SK-N-SH (cell line): ENCODE measurements around the gene APP.

Experiments used
- CTCF ChIP-seq: fragments of 200-600 bp; sonication (generic); IDR thresholded peaks from 2 replicates; pipeline ENCODE4 v1.6.1; 2017; ENCODE audit warnings: antibody characterized with exemption, mild to moderate bottlenecking, moderate library complexity
- EP300 ChIP-seq, 2 experiments: IDR thresholded peaks; 2 replicates each; pipeline versions ENCODE4 v1.4.0 to v1.6.1; 2012; ENCODE audit warnings: borderline replicate concordance in 1 of 2, low read depth in 1 of 2, low read length in 1 of 2
- EZH2phosphoT487 ChIP-seq: fragments of 200-600 bp; sonication (generic); IDR thresholded peaks from 2 replicates; pipeline ENCODE4 v1.6.1; 2017; ENCODE audit warnings: low read depth, mixed run types, mild to moderate bottlenecking, antibody characterized with exemption, moderate library complexity, borderline replicate concordance
- FOXM1 ChIP-seq: IDR thresholded peaks from 2 replicates; pipeline ENCODE4 v1.4.0; 2012; ENCODE audit warnings: low read depth, mild to moderate bottlenecking
- GABPA ChIP-seq: IDR thresholded peaks from 2 replicates; pipeline ENCODE4 v1.4.0; 2012; ENCODE audit warnings: low read depth, mild to moderate bottlenecking
- MEF2A ChIP-seq: IDR thresholded peaks from 2 replicates; pipeline ENCODE4 v1.4.0; 2012; ENCODE audit warnings: low read depth, borderline replicate concordance
- PBX3 ChIP-seq: IDR thresholded peaks from 2 replicates; pipeline ENCODE4; 2012
- POLR2AphosphoS5 ChIP-seq: IDR thresholded peaks from 2 replicates; pipeline ENCODE4 v1.6.1; 2012; ENCODE audit warnings: low read depth, low read length
- RAD21 ChIP-seq: IDR thresholded peaks from 2 replicates; pipeline ENCODE4 v1.6.1; 2012; ENCODE audit warnings: mild to moderate bottlenecking, low read length
- SIN3A ChIP-seq: IDR thresholded peaks from 2 replicates; pipeline ENCODE4 v1.6.1; 2012; ENCODE audit warnings: low read depth, mild to moderate bottlenecking, low read length, moderate library complexity, borderline replicate concordance
- TCF12 ChIP-seq: IDR thresholded peaks from 2 replicates; pipeline ENCODE4 v1.4.0; 2012
- TEAD4 ChIP-seq: IDR thresholded peaks from 2 replicates; pipeline ENCODE4 v1.4.0; 2012; ENCODE audit warnings: mild to moderate bottlenecking, borderline replicate concordance; ENCODE audit not compliant: insufficient read depth
- ZBTB33 ChIP-seq: IDR thresholded peaks from 2 replicates; pipeline ENCODE4 v1.4.0; 2012; ENCODE audit warnings: low read depth, borderline replicate concordance

GRCh38 chr21:26001356-26001755 is 169.2 kb downstream of the APP start:
- TF ChIP-seq EP300 (IDR thresholded peaks at IDR 0.05; ENCODE audit: borderline replicate concordance in 1 of 2, low read depth in 1 of 2, low read length in 1 of 2) (no peak), CTCF (no peak), SIN3A (no peak), RAD21 (no peak), TCF12 (no peak), ZBTB33 (no peak), MEF2A (no peak), PBX3 (no peak), FOXM1 (no peak), POLR2AphosphoS5 (no peak), EZH2phosphoT487 (no peak), TEAD4 (no peak), GABPA (no peak)
